GM19467 (cell line): ENCODE results near the gene CREM.

Experiments
- ATAC-seq: cut with Tn5 transposase; IDR thresholded peaks from one replicate; pipeline ENCODE4 v1.9.1; 2021; ENCODE audit warnings: mild to moderate bottlenecking, moderate library complexity; ENCODE audit not compliant: unreplicated experiment

Gene CREM

GRCh38 chr10:35262436-35262835 lies 135.8 kb downstream of the CREM start:
- ATAC-seq, result no peak
